ENCODE data around the gene CUTA.

Gene CUTA

GRCh38 chr6:33407132-33407718 lies 10.7 kb downstream of the CUTA start (continued):
- TF ChIP-seq, protein P1, sequence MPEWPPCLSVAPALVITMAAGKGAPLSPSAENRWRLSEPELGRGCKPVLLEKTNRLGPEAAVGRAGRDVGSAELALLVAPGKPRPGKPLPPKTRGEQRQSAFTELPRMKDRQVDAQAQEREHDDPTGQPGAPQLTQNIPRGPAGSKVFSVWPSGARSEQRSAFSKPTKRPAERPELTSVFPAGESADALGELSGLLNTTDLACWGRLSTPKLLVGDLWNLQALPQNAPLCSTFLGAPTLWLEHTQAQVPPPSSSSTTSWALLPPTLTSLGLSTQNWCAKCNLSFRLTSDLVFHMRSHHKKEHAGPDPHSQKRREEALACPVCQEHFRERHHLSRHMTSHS (tag by site-specific recombination; IDR thresholded peaks at IDR 0.05), result no peak
- TF ChIP-seq ZNF548 (tag by site-specific recombination; IDR thresholded peaks at IDR 0.05) (no peak), PRDM10 (tag by site-specific recombination; IDR thresholded peaks at IDR 0.05) (no peak), ZSCAN23 (tag by site-specific recombination; IDR thresholded peaks at IDR 0.05) (no peak), REPIN1 (tag by site-specific recombination; IDR thresholded peaks at IDR 0.05; ENCODE audit: low read depth) (no peak), ZNF692 (tag by site-specific recombination; IDR thresholded peaks at IDR 0.05) (no peak), ZNF837 (tag by site-specific recombination; IDR thresholded peaks at IDR 0.05) (no peak), BCL6B (tag by site-specific recombination; IDR thresholded peaks at IDR 0.05) (no peak), FEZF1 (tag by site-specific recombination; IDR thresholded peaks at IDR 0.05) (no peak)

DNA sequence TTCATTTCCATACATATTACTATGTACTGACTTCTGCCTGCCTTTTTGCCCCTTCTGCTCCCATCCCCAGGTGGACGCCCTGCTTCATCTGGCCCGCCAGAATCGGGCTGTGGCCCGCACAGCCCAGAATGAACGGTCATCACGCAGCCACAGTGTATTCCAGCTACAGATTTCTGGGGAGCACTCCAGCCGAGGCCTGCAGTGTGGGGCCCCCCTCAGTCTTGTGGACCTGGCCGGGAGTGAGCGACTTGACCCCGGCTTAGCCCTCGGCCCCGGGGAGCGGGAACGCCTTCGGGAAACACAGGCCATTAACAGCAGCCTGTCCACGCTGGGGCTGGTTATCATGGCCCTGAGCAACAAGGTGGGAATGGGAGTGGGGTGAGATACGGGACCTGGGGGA lies 11.8 kb downstream of the CUTA start:
- no peak overlapping the region for H3K4me3 ChIP-seq (ENCODE audit: low read depth, low read length)

More for the DNA sequence above, 11.8 kb downstream of the CUTA start:
- Histone ChIP-seq H3K4me1 (ENCODE audit: control insufficient read depth, insufficient read depth, low read length) (0 out of 2 replicates have a peak, but pooled peaks cover 2% of the 10 kb centered on the region), H3K27ac (ENCODE audit: extremely low read depth, low read depth, low read length) (no peak overlapping the region), H3K36me3 (ENCODE audit: control insufficient read depth in 2 of 2, insufficient read depth in 1 of 2, low read length in 2 of 2) (peaks cover 34 to 68% of the 10 kb centered on the region in 2 experiments), H3K9me3 (ENCODE audit: control insufficient read depth, insufficient read depth, low read depth, low read length) (no peaks in the 10 kb centered on the region)
- POLR2A ChIA-PET, result interaction anchor here (0.6 to 0.9 kb wide), 2 partner anchors 88 to 1204 kb away, joined by 4 to 6 read pairs; partner anchors contain the start of gene ZBTB22
- CTCF ChIA-PET, result interaction anchor here (1.6 kb wide), 1 partner anchor 15 kb away, joined by 4 read pairs; no protein-coding TSS in a partner anchor
- TF ChIP-seq ZNF416 (tag by site-specific recombination; IDR thresholded peaks at IDR 0.05) (no peak), SP7 (tag by site-specific recombination; IDR thresholded peaks at IDR 0.05) (no peak), OSR2 (tag by site-specific recombination; IDR thresholded peaks at IDR 0.05) (no peak), ZNF292 (tag by site-specific recombination; IDR thresholded peaks at IDR 0.05; ENCODE audit: borderline replicate concordance, low read depth) (no peak), ZNF223 (tag by site-specific recombination; IDR thresholded peaks at IDR 0.05) (no peak), KLF8 (tag by site-specific recombination; IDR thresholded peaks at IDR 0.05) (no peak), ZNF221 (tag by site-specific recombination; IDR thresholded peaks at IDR 0.05; ENCODE audit: borderline replicate concordance) (no peak), ZNF211 (tag by site-specific recombination; IDR thresholded peaks at IDR 0.05; ENCODE audit: low read depth) (no peak), ZSCAN23 (tag by site-specific recombination; IDR thresholded peaks at IDR 0.05) (no peak)
- TF ChIP-seq, protein P2, sequence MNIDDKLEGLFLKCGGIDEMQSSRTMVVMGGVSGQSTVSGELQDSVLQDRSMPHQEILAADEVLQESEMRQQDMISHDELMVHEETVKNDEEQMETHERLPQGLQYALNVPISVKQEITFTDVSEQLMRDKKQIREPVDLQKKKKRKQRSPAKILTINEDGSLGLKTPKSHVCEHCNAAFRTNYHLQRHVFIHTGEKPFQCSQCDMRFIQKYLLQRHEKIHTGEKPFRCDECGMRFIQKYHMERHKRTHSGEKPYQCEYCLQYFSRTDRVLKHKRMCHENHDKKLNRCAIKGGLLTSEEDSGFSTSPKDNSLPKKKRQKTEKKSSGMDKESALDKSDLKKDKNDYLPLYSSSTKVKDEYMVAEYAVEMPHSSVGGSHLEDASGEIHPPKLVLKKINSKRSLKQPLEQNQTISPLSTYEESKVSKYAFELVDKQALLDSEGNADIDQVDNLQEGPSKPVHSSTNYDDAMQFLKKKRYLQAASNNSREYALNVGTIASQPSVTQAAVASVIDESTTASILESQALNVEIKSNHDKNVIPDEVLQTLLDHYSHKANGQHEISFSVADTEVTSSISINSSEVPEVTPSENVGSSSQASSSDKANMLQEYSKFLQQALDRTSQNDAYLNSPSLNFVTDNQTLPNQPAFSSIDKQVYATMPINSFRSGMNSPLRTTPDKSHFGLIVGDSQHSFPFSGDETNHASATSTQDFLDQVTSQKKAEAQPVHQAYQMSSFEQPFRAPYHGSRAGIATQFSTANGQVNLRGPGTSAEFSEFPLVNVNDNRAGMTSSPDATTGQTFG (tag by site-specific recombination; IDR thresholded peaks at IDR 0.05; ENCODE audit: borderline replicate concordance), result no peak

All from HEK293 (cell line).